ENCODE results near the gene RTL10. TPM values are rescaled to one million over a fixed set of nuclear protein-coding genes. Genes with fewer than 3 reads are reported as not detected.

The RTL10 gene
- total RNA-seq, 6 experiments from 2014 or later = 6.4 to 9.1 (median 6.6) TPM

DNA sequence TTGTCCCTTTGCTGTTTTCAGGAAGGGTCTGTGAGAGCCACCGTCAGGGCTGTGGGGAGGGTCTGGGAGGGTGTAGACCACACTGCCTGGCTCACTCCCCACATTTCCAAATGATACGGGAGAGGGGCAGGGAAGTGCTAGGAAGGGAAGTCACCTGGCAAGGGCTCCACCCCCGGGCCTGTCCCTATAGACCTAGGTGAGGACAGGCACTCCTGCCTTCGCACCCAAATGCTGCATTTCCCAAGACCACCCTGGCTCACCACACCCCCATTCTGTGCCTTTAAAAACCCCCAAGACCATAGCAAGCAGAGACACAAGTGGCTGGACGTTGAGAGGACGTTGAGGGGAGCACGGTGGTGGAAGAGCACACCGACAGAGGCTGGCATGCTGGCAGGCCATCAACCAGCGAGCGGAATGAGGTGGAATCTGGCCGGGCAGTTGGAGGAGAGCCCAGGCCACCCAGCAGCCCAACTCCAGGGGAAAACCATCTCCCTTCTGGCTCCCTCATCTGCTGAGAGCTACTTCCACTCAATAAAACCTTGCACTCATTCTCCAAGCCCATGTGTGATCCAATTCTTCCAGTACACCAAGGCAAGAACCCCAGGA, 45.7 kb downstream of the RTL10 start:
- peak; percentile 74 to 96 (median 82) for ATAC-seq
- Histone ChIP-seq H3K4me3 (no peak overlapping the region), H3K9me3 (no peaks in the 10 kb centered on the region), H3K4me1 (peaks cover 0 to 5% (median 0%) of the 10 kb centered on the region in 4 donors), H3K36me3 (no peaks in the 10 kb centered on the region), H3K27me3 (no peaks in the 10 kb centered on the region), H3K27ac (no peak overlapping the region)
- DNase-seq = peak; percentile 58 to 81 (median 76)
- no peak for TF ChIP-seq CTCF (IDR thresholded peaks at IDR 0.05)
- TF ChIP-seq POLR2A (IDR thresholded peaks at IDR 0.05) = no peak
- intact Hi-C loops (cut with DNase I) = no loop called here
- WGBS (ENCODE audit: insufficient coverage, low coverage, low lambda C conversion rate, missing lambda C conversion rate) = 39% methylated on average over 6 of the region's 11 CpGs

DNA sequence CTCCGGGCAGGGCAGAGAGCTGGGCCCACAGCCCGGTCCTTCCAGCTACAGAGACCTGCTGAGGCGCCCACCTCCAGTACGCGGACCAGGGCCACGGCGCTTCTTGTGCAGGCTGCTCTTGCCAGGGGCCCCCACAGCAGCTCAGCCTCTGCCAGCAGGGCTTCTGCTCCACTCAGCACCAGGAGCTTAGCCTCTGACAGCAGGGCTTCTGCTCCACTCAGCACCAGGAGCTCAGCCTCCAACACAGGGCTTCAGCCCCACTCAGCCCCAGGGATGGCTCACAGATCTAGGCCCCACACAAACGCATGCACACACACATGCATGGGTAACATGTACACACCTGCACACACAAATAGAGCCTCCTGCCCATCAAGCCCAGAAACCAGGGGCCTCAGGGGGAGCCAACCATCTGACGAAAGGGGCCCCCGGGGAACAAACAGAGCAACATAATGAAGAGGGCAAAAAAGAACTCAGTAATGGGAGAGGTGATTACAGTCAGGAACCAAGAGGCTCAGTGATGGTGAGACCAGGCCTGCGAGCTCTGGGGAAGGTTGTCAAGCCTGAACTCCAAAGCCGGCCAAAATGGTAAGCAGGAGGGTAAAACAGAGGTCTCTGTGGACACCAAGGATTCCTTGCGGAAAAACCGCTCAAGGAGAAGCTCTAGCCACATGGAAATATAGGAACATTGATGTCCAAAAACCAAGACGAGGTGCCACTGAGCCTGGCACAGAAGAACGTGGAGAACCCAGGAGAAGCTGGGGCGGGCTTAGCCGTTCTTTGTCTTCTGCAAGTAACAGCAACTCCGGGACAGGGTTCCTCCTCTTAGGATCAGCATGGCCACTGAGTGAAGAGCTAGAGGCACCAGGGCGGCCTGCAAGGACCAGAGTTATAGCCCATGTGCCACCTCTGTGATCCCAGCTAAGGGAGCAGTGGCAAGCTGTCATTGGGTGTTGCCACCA, 46.5 kb downstream of the RTL10 start:
- intact Hi-C loops (cut with DNase I) = no loop called here
- H3K36me3 ChIP-seq = no peaks in the 10 kb centered on the region
- TF ChIP-seq POLR2A (IDR thresholded peaks at IDR 0.05) = no peak
- no peak for TF ChIP-seq CTCF (IDR thresholded peaks at IDR 0.05)
- peaks cover 0 to 5% (median 0%) of the 10 kb centered on the region in 4 donors for H3K4me1 ChIP-seq
- no peak overlapping the region for H3K27ac ChIP-seq
- DNase-seq (peak; percentile 12 to 47 (median 28)), ATAC-seq (no peak)
- WGBS (ENCODE audit: insufficient coverage, low coverage, low lambda C conversion rate, missing lambda C conversion rate) = 93% methylated on average over 8 of the region's 20 CpGs
- no peaks in the 10 kb centered on the region for H3K27me3 ChIP-seq
- no peaks in the 10 kb centered on the region for H3K9me3 ChIP-seq
- no peak overlapping the region for H3K4me3 ChIP-seq

- Histone ChIP-seq H3K27ac (no peak overlapping the region), H3K4me3 (no peak overlapping the region), H3K9me3 (no peaks in the 10 kb centered on the region), H3K4me1 (peaks cover 0 to 5% (median 0%) of the 10 kb centered on the region in 4 donors), H3K36me3 (no peaks in the 10 kb centered on the region), H3K27me3 (no peaks in the 10 kb centered on the region)
- peak in 2 of 3 donors; percentile 27 to 30 for DNase-seq
- TF ChIP-seq POLR2A (IDR thresholded peaks at IDR 0.05) (no peak), CTCF (IDR thresholded peaks at IDR 0.05) (no peak)
- ATAC-seq = no peak
- 100% methylated on average over 1 of the region's 15 CpGs for WGBS (ENCODE audit: insufficient coverage, low coverage, low lambda C conversion rate, missing lambda C conversion rate)
- intact Hi-C loops (cut with DNase I) = no loop called here
Observed at GRCh38 chr22:19807161-19807913, 47.3 kb downstream of the RTL10 start.
